Limb (tissue), 2 donors: ENCODE data around the gene MARCHF2.
"Not testable (repeated sequence)": the region's sequence is repeated elsewhere in the genome, so short reads cannot be mapped to it uniquely, and the experiment has no call there.

Experiments
- DNase-seq, 2 donors: peaks; one replicate each; pipeline ENCODE4 v3.0.0-alpha.2; 2016; ENCODE audit errors: extremely low spot score in 2 of 2

Gene MARCHF2, protein sequence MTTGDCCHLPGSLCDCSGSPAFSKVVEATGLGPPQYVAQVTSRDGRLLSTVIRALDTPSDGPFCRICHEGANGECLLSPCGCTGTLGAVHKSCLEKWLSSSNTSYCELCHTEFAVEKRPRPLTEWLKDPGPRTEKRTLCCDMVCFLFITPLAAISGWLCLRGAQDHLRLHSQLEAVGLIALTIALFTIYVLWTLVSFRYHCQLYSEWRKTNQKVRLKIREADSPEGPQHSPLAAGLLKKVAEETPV

DNA sequence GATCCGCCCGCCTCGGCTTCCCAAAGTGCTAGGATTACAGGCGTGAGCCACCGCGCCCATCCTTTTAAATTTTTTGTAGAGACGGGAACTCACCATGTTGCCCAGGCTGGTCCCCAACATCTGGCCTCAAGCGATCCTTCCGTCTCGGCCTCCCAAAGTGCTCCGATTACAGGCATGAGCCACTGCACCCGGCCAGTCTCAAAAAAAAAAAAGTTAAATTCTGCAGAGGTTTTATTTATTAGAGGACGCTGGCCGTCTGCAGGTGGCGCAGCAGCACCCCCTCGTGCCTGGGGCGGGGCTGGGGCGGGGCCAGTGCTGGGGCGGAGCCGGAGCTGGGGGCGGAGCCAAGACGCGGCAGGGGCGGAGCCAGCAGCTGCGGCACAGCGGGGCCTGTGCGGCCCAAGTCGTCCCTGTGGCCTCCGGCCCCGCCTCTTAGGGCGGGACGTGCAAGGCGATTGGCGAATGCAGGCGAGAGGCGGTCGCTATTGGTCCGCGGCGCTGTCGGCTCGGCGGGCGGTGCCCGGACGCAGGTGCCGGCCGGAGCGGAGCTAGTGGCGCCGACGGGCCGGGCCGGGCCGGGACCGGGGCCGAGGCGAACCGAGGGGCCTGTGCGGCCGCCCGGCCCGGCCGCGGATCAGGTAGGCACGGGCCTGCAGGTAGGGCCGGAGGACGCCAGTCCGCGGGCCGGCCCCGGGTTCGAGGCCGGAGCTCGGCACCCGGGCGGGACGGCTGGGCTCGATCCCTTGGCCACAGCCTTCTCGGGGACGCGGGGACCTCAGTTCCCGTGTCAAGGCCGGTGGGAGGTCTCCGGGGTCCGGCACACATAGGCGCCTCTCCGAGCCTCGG lies at the start of gene MARCHF2:
MARCHF2 (plus strand) TSS at position 523 of the 846 bp plus-strand sequence. CDS start 8,536 bp downstream, outside the sequence.
- DNase-seq, result peak; percentile 93 to 99

GRCh38 chr19:8363803-8364771 lies 49.0 kb upstream of the MARCHF2 start, which contains the start of gene ANGPTL4:
TSS of gene ANGPTL4 (plus strand) at chr19:8364155. CDS start at chr19:8364322, 167 bp downstream.
- peak in 1 of 2 donors; percentile 78 for DNase-seq

DNA sequence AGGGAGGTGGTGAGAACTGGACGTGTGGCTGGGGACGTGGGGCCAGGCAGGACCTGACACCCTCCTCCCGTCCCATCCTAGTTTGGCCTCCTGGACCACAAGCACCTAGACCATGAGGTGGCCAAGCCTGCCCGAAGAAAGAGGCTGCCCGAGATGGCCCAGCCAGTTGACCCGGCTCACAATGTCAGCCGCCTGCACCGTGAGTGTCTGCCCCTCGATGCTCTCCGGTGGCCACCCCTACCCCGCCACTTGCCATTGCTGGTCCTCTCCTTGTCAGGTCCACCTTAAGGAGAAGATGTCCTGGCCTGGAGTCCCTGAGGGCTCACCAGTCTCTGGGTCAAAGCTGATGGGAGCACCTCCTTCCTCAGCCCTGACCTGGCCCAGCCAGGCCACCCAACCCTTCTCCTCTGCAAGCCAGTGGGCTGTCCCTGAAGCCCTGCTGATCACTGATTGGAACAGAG lies 47.0 kb upstream of the MARCHF2 start:
- no peak for DNase-seq

- DNase-seq, result no peak
Measured at GRCh38 chr19:8366961-8367326, 46.2 kb upstream of the MARCHF2 start.

DNA sequence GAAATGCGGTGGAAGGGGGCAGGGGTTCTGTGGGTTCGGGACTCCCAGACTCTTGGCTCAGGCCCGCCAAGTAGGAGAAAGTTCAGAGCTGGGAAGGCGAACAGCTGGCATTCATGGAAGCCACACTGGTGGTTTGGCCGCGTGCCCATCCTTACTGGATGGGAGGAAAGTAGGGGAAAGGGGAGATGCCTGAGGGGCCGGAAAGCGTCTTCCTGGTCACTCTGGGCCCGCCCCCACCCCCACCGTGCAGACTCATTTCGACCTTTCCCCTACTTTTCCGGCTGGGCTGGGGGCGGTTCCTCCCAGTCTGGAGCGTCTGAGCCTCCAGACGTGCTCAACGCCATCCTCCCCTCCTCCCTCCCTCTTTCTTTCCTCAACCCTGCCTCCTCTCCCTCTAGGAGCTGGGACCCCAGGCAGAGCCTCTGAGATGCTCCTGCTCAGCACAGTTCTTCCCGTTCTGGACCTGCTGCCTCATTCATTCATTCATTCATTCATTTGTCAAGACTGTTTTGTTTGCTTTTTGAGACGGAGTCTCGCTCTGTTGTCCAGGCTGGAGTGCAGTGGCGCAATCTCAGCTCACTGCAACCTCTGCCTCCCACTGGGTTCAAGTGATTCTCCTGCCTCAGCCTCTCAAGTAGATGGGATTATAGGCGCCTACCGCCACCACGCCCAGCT lies 45.6 kb upstream of the MARCHF2 start:
- peak; percentile 91 to 94 for DNase-seq

- DNase-seq, result no peak
Measured at GRCh38 chr19:8370176-8371010, 42.7 kb upstream of the MARCHF2 start.

- DNase-seq, result no peak
Measured at GRCh38 chr19:8371011-8371804, 41.9 kb upstream of the MARCHF2 start.

- DNase-seq, result no peak
Measured at GRCh38 chr19:8373867-8374813, 39.0 kb upstream of the MARCHF2 start.

DNA sequence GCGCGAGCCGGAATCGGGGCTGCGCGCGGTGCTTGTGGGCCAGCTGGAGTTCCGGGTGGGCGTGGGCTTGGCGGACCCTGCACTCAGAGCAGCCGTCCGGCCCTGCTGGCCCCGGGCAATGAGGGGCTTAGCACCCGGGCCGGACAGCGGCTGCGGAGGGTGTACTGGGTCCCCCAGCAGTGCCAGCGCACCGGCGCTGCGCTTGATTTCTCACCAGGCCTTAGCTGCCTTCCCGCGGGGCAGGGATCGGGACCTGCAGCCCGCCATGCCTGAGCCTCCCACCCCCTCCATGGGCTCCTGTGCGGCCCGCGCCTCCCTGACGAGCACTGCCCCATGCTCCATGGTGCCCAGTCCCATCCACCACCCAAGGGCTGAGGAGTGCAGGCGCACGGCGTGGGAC lies 37.3 kb upstream of the MARCHF2 start:
- not testable (repeated sequence) for DNase-seq

- not testable (repeated sequence) for DNase-seq
Measured at GRCh38 chr19:8376373-8376974, 36.6 kb upstream of the MARCHF2 start.

GRCh38 chr19:8377598-8377997 lies 35.5 kb upstream of the MARCHF2 start:
- DNase-seq, result no peak

DNA sequence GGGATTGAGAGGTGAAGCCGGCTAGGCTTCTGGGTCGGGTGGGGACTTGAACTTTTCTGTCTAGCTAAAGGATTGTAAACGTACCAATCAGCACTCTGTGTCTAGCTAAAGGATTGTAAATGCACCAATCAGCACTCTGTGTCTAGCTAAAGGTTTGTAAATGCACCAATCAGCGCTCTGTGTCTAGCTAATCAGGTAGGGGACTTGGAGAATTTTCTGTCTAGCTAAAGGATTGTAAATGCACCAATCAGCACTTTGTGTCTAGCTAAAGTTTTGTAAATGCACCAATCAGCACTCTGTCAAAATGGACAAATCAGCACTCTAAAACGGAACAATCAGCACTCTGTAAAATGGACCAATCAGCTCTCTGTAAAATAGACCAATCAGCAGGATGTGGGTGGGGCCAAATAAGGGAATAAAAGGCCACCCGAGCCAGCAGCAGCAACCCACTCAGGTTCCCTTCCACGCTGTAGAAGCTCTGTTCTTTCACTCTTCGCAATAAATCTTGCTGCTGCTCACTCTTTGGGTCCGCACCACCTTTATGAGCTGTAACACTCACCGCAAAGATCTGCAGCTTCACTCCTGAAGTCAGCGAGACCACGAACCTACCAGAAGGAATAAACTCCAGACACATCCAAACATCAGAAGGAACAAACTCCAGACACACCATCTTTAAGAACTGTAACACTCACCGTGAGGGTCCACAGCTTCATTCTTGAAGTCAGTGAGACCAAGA lies 33.8 kb upstream of the MARCHF2 start:
- DNase-seq, result not testable (repeated sequence)

- DNase-seq, result not testable (repeated sequence)
Measured at GRCh38 chr19:8384569-8384968, 28.5 kb upstream of the MARCHF2 start.

GRCh38 chr19:8385103-8385502 lies 28.0 kb upstream of the MARCHF2 start:
- DNase-seq, result not testable (repeated sequence)

DNA sequence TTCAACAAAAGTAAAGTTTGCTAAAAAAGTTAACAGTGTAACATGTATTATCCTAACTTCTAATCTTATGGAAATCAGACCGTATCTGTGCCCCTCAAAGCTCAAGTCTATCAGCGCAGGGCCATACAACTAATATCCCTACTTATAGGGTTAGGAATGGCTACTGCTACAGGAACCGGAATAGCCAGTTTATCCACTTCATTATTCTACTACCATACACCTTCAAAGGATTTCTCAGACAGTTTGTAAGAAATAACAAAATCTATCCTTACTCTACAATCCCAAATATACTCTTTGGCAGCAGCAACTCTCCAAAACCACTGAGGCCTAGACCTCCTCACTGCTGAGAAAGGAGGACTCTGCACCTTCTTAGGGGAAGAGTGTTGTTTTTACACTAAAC lies 27.5 kb upstream of the MARCHF2 start:
- not testable (repeated sequence) for DNase-seq

- not testable (repeated sequence) for DNase-seq
Measured at GRCh38 chr19:8386419-8386818, 26.7 kb upstream of the MARCHF2 start.

- no peak for DNase-seq
Measured at GRCh38 chr19:8386990-8387389, 26.1 kb upstream of the MARCHF2 start.
